Mononuclear cell (primary cell): ENCODE results near the gene FBXL17. TPM values are rescaled to one million over a fixed set of nuclear protein-coding genes. Genes with fewer than 3 reads are reported as not detected.

Experiments used
- H3K27me3 ChIP-seq: 2 replicates; pipeline ENCODE4 v1.6.0; 2011; ENCODE audit warnings: low read length, control low read depth; ENCODE audit not compliant: insufficient read depth
- H3K4me1 ChIP-seq: 2 replicates; pipeline ENCODE4 v1.5.1; 2011; ENCODE audit warnings: mild to moderate bottlenecking, low read length, control low read depth; ENCODE audit not compliant: insufficient read depth
- H3K4me3 ChIP-seq: 2 replicates; pipeline ENCODE4 v1.5.1; 2011; ENCODE audit warnings: mild to moderate bottlenecking, low read length, moderate library complexity
- H3K9me3 ChIP-seq: 2 replicates; pipeline ENCODE4 v1.5.1; 2011; ENCODE audit warnings: low read depth, mild to moderate bottlenecking, control low read depth, low read length
- total RNA-seq: library from RNA; depleted of rRNA; stranded (reverse); fragments of >200 nt; gene quantifications from one replicate; pipeline ENCODE4 v1.2.3, GENCODE V29; 2012

FBXL17 gene
- total RNA-seq, 1 donor = 19.3 TPM

DNA sequence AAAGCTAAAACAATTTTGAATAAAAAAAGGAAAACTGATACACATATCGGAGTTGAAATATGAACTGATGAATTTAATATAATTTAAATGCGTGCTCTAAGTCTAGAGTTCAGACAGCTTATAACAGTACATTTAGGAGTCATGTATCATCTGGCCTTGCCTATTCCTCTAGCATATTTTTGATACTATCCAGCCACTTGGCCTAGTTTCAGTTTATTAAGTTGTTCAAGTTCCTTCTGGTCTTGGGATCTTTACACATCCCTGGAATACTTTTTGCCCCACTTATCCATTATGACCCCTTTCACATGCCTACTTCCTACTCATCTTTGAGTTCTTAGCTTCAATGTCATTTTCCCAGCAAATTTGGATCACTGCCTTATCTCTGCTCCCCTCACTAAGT is 518.8 kb downstream of the FBXL17 start:
- H3K4me1 ChIP-seq = no peaks in the 10 kb centered on the region
- no peak overlapping the region for H3K4me3 ChIP-seq
- no peaks in the 10 kb centered on the region for H3K27me3 ChIP-seq
- H3K9me3 ChIP-seq = no peaks in the 10 kb centered on the region

- no peaks in the 10 kb centered on the region for H3K4me1 ChIP-seq
- no peak overlapping the region for H3K4me3 ChIP-seq
- H3K27me3 ChIP-seq = no peaks in the 10 kb centered on the region
- no peaks in the 10 kb centered on the region for H3K9me3 ChIP-seq
Observed at GRCh38 chr5:107861565-107861964, 520.3 kb downstream of the FBXL17 start.

- H3K4me3 ChIP-seq = no peak overlapping the region
- no peaks in the 10 kb centered on the region for H3K27me3 ChIP-seq
- H3K9me3 ChIP-seq = no peaks in the 10 kb centered on the region
- H3K4me1 ChIP-seq = no peaks in the 10 kb centered on the region
Observed at GRCh38 chr5:107860044-107860443, 521.9 kb downstream of the FBXL17 start.

DNA sequence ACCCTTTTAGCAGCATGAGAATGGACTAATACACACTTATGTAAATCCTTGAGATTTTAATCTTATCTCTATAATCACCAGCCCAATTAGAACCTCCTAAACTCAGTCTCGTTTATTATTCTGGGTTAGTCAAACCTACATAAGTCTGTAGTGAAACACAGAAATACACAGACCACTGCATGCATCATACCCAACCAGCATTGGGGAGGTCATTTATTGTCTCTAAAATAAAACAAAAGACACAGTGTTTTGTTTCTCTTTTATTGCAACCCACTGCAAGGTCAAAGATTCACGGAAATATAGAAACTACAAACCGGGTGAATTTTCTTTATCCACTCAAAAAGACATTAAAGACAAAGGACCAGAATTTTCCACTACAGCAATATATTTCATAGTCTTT is 523.1 kb downstream of the FBXL17 start:
- Histone ChIP-seq H3K4me3 (no peak overlapping the region), H3K4me1 (no peaks in the 10 kb centered on the region), H3K27me3 (no peaks in the 10 kb centered on the region), H3K9me3 (no peaks in the 10 kb centered on the region)

DNA sequence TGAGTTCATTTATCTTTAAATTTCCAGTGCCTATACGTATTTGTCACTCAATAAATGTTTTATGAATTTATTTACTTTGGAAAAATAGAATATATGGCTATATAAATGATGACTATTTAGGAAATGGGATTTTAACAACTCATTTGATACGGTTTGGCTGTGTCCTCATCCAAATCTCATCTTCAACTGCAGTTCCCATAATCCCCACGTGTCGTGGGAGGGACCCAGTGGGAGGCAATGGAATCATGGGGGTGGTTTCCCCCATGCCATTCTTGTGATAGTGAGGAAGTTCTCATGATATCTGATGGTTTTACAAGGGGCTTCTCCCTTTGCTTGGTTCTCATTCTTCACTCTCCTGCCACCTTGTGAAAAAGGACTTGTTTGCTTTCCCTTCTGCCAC is 523.6 kb downstream of the FBXL17 start:
- no peaks in the 10 kb centered on the region for H3K9me3 ChIP-seq
- no peak overlapping the region for H3K4me3 ChIP-seq
- H3K4me1 ChIP-seq = no peaks in the 10 kb centered on the region
- H3K27me3 ChIP-seq = no peaks in the 10 kb centered on the region

DNA sequence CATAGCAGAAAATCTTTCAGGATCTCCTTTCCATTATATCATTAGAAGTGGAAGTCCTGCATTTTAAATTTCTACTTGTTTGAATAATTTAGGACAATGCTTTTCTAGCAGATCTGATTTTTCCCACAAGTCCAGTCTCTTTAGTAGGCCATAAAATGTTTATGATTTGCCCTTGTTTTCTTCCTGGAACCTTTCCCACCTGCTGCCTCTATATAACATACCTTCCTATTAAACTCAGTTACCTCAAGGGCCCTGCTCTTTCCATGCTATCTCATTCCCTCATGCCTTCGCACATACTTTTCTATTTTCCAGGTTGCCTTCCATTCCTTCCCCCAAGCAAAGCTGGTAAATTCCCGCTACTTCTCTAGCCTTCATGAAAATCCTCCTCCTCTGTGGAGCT is 524.1 kb downstream of the FBXL17 start:
- Histone ChIP-seq H3K4me3 (no peak overlapping the region), H3K9me3 (no peaks in the 10 kb centered on the region), H3K27me3 (no peaks in the 10 kb centered on the region), H3K4me1 (no peaks in the 10 kb centered on the region)

DNA sequence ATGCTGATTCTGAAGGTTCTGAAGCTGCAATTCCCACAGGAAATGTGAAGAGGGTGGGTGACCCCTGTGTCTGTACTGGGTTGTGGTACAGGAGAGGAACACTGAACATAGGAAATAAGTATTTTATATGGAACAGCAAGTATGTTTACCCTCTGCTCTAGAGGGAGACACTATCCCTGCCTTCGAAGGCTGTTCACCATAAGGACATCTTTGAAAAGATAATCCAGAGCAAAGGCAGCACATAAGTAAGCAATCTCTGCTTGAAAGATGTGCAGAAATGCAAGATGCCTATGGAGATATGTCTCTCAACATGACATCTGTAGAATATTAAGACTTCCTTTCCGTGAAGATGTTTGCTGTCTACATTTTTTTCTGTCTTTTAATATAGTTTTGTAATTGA is 526.7 kb downstream of the FBXL17 start:
- no peak overlapping the region for H3K4me3 ChIP-seq
- no peaks in the 10 kb centered on the region for H3K9me3 ChIP-seq
- no peaks in the 10 kb centered on the region for H3K27me3 ChIP-seq
- H3K4me1 ChIP-seq = no peaks in the 10 kb centered on the region

DNA sequence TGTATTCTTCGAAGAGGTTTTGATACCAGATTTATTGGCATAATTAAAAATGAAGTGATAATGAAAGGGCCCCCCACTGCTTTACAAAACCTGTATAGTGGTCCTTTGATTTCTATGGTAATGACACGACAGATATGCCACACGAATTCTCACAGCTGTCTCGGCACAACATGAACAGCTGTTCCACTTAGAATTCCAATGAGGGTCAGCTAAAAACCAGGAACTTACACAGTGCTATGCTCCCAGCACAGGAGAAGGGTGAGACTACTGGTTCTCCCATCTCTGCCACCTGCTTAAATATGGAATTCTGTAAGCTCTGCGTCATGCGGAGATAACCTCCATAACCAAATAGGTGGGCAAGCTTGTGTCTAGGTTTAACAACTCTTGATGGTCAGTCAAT is 528.2 kb downstream of the FBXL17 start:
- Histone ChIP-seq H3K4me3 (no peak overlapping the region), H3K4me1 (no peaks in the 10 kb centered on the region), H3K27me3 (no peaks in the 10 kb centered on the region), H3K9me3 (no peaks in the 10 kb centered on the region)

DNA sequence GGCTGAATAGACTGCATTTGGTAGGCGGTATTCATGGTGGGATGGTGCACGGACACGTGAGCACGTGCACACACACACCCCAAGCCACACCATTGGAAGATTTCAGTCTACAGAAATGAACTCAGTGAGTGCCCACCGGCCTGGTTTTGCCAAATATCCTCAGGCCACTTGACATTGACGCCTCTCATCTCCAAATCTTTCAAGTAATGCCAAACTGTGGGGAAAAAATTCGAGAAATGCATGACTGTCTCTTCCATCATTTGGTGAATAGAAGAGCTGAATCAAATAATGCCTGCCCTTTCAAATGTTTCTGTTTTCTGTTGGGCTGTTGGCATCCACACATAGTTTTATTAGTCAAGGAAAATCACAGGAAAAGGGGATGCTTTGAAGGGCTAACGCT is 528.9 kb downstream of the FBXL17 start:
- Histone ChIP-seq H3K4me3 (no peak overlapping the region), H3K9me3 (no peaks in the 10 kb centered on the region), H3K27me3 (no peaks in the 10 kb centered on the region), H3K4me1 (no peaks in the 10 kb centered on the region)

- Histone ChIP-seq H3K9me3 (no peaks in the 10 kb centered on the region), H3K4me3 (no peak overlapping the region), H3K4me1 (no peaks in the 10 kb centered on the region), H3K27me3 (no peaks in the 10 kb centered on the region)
Observed at GRCh38 chr5:107849118-107849517, 532.8 kb downstream of the FBXL17 start.

GRCh38 chr5:107840592-107840991 is 541.3 kb downstream of the FBXL17 start:
- Histone ChIP-seq H3K4me1 (no peaks in the 10 kb centered on the region), H3K27me3 (no peaks in the 10 kb centered on the region), H3K9me3 (no peaks in the 10 kb centered on the region), H3K4me3 (no peak overlapping the region)

GRCh38 chr5:107840161-107840560 is 541.7 kb downstream of the FBXL17 start:
- Histone ChIP-seq H3K4me3 (no peak overlapping the region), H3K4me1 (no peaks in the 10 kb centered on the region), H3K9me3 (no peaks in the 10 kb centered on the region), H3K27me3 (no peaks in the 10 kb centered on the region)

GRCh38 chr5:107835096-107835495 is 546.8 kb downstream of the FBXL17 start:
- no peaks in the 10 kb centered on the region for H3K27me3 ChIP-seq
- H3K9me3 ChIP-seq = no peaks in the 10 kb centered on the region
- no peaks in the 10 kb centered on the region for H3K4me1 ChIP-seq
- no peak overlapping the region for H3K4me3 ChIP-seq

- Histone ChIP-seq H3K9me3 (no peaks in the 10 kb centered on the region), H3K4me3 (no peak overlapping the region), H3K4me1 (no peaks in the 10 kb centered on the region), H3K27me3 (no peaks in the 10 kb centered on the region)
Observed at GRCh38 chr5:107832746-107833145, 549.2 kb downstream of the FBXL17 start.

GRCh38 chr5:107831612-107832395 is 550.1 kb downstream of the FBXL17 start:
- H3K4me1 ChIP-seq = no peaks in the 10 kb centered on the region
- H3K27me3 ChIP-seq = no peaks in the 10 kb centered on the region
- H3K4me3 ChIP-seq = no peak overlapping the region
- no peaks in the 10 kb centered on the region for H3K9me3 ChIP-seq

- Histone ChIP-seq H3K27me3 (no peaks in the 10 kb centered on the region), H3K9me3 (no peaks in the 10 kb centered on the region), H3K4me3 (no peak overlapping the region), H3K4me1 (no peaks in the 10 kb centered on the region)
Observed at GRCh38 chr5:107830750-107831149, 551.1 kb downstream of the FBXL17 start.
